ENCODE data around the gene PRPH. TPM values are rescaled to one million over a fixed set of nuclear protein-coding genes. Genes with fewer than 3 reads are reported as not detected.

The PRPH gene
- total and polyA plus RNA-seq, 10 of the 15 experiments (the other 5 are each of a cell fraction or from before 2014, with no cell fraction given): 0.09 to 0.45 (median 0.19) TPM; not detected in 3

GRCh38 chr12:49264873-49265792 lies 29.8 kb upstream of the PRPH start, which contains the start of gene TUBA1C (continued):
- TF ChIP-seq NR2F1 (conservative IDR thresholded peaks at IDR 0.05) (peak; percentile 50; the same call in 1 of the 2 replicates), YY1 (IDR thresholded peaks at IDR 0.05; ENCODE audit: low read depth, low read length) (peak; percentile 35), HDAC6 (IDR thresholded peaks at IDR 0.05; ENCODE audit: unreplicated experiment) (peak; percentile 92), RFX5 (IDR thresholded peaks at IDR 0.05; ENCODE audit: low read depth, low read length) (peak; percentile 16; the same call in 1 of the 2 replicates), TCF12 (IDR thresholded peaks at IDR 0.05; ENCODE audit: low read depth, low read length) (peak; percentile 59; the same call in 1 of the 2 replicates), IRF3 (IDR thresholded peaks at IDR 0.05) (peak; percentile 16; the same call in 1 of the 2 replicates), TCF3 (IDR thresholded peaks at IDR 0.05; ENCODE audit: borderline replicate concordance, insufficient read depth, low read depth, low read length) (peak; percentile 60; the same call in 1 of the 2 replicates), CREM (IDR thresholded peaks at IDR 0.05; ENCODE audit: low read depth) (peak; percentile 30; the same call in 1 of the 2 replicates), NKRF (conservative IDR thresholded peaks at IDR 0.05) (peak; percentile 84), CREB1 (IDR thresholded peaks at IDR 0.05; ENCODE audit: low read depth) (peak; percentile 58; the same call in 1 of the 2 replicates), STAT3 (IDR thresholded peaks at IDR 0.05; ENCODE audit: low read depth, low read length) (no peak), RUNX3 (IDR thresholded peaks at IDR 0.05; ENCODE audit: low read length) (peak; percentile 54; the same call in 1 of the 2 replicates), IRF5 (IDR thresholded peaks at IDR 0.05; ENCODE audit: borderline replicate concordance) (no peak), CTCF (IDR thresholded peaks at IDR 0.05 in 2 of 3, conservative IDR thresholded peaks at IDR 0.05 in 1 of 3; ENCODE audit: control insufficient read depth in 2 of 3, extremely low read depth in 1 of 3, insufficient read depth in 1 of 3, low read depth in 3 of 3, low read length in 3 of 3) (0 out of 6 replicates have a peak, but pooled peaks of 1 of the 3 experiments have one; percentile 12), KDM1A (IDR thresholded peaks at IDR 0.05; ENCODE audit: borderline replicate concordance) (no peak), PML (IDR thresholded peaks at IDR 0.05; ENCODE audit: low read length) (peak; percentile 99), SMARCA5 (IDR thresholded peaks at IDR 0.05) (0 out of 2 replicates have a peak, but pooled peaks have one; percentile 18), JUNB (IDR thresholded peaks at IDR 0.05) (no peak), BCL3 (IDR thresholded peaks at IDR 0.05; ENCODE audit: borderline replicate concordance, insufficient read depth, low read depth, low read length, poor library complexity, severe bottlenecking) (no peak), SPI1 (IDR thresholded peaks at IDR 0.05; ENCODE audit: borderline replicate concordance, insufficient read depth, low read depth, low read length) (peak; percentile 27; the same call in 1 of the 2 replicates), NRF1 (conservative IDR thresholded peaks at IDR 0.05; ENCODE audit: low read depth, low read length) (no peak), IKZF2 (IDR thresholded peaks at IDR 0.05) (peak; percentile 24; a peak in 2 of 4 replicates)
